Stimulated activated CD8-positive, alpha-beta memory T cell treated with anti-CD3 and anti-CD28 coated beads, Interleukin-2, amount 100 ng/mL, for 48 hours (primary cell): ENCODE data around the gene KCNQ1OT1.

ENCODE experiments used
- DNase-seq, 2 donors: peaks; one replicate each; pipeline ENCODE4 v3.0.0-alpha.2; 2020; ENCODE audit warnings: low read depth in 2 of 2

Gene KCNQ1OT1

DNA sequence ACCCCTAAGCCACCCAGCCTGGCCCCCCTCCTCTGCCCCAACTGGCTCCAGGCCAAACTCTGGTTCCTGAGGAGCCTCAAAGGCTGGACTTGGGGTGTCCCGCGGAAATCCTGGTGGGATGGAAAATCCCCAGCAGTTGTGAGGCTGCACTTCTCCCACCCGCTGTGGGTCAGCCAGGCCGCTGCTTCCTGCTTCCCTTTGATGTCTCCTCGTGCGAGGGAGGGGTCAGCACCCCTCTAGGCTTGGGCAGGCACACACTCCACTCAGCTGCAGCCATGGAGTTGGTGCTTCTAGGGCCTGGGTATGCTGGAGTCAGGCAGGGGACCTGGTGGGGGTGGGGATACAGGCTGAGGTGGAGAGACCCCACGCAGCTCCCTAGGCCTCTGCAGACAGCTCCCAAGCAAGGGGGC is 12.0 kb downstream of the KCNQ1OT1 start:
- no peak for DNase-seq

DNA sequence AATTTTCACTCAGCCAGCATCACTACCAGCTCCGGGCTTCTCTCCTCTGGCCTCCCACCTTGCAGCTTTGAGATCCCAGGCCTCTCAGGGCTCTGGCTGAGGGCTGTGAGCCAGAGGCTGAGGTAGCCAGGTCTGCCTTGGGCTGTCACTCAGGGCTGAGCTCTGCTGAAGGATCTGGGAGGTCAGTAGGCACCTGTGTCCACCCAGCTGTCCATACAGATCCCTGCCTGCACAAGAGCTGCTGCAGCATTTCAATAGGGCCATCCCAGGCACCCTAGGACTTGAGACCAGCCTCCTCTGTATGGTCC is 12.6 kb downstream of the KCNQ1OT1 start:
- DNase-seq: no peak

DNA sequence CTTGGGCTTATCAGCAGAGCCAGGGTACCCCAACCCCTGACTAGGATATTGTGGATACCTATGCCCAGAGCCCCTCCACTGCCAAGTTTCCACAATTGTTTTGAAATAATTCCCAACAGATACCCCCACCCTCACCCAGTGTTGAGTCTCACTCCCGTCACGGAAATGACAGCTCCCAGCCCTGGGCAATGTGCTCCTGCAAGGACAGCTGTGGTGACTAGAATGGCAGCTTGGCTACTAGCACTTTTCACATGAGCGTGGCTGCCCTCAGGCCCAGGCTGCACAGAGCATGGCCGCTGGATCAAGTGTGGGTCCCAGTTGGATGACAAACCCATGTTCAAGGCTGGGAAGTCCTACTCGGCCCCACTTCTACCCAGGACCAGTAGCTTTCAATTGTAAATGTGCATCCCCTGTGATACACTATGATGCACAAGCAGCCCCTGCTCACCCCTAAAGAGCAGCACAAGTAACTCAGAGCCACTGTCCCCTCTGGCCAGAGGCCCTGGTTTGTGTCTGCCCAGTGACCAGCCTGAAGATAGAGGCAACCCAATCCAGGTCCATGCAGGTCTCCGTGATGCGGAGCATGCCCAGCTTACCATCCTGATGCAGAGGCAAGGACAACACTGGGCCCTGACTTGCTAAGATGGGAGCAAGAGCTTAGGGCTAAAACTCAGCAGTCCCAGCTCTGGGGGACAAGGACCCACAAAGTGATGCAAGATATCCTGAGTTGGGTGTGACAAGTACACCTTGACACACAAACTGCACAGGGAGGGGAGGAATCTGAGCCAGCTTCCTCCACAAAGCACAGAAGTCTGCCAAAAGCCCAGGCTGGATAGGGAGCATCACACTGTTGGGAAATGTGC is 13.2 kb downstream of the KCNQ1OT1 start:
- no peak for DNase-seq

DNA sequence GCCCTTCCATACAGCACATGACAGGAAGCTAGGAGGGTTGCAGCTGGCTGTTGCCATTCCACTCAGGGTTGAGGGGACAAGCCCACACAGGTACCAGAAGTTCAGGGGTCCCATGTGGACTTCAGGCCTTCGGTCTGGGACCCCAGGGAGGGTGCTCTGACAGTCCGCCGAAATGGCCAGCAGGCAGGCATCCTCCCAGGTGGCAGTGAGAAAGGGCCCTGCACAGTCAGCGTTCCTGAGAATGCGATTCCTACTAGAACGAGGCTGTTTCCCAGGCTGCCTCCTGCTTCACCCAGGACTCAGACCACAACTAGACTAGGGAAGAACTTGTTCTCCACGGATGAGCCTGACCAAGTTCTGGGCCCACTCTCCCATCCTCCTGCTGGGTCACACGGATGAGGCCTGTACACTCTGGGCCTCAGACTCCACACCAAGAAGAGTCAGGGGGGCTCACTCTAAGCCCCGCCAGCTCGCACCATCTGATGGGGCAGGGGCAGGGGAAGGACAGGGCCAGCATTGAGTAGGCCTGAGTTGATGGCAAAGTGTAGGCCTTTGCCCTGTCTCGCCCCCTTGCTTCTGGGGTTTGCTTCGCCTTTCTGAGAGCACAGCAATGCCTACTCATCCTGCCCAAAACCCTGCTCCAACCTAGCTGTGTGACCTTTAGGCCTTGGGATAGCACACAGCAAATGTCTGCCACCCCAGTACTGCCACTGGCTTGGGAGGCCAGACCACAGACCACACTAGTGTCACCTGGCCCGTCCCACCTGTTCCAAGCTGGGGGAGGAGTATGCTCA is 14.0 kb downstream of the KCNQ1OT1 start:
- DNase-seq: no peak

DNA sequence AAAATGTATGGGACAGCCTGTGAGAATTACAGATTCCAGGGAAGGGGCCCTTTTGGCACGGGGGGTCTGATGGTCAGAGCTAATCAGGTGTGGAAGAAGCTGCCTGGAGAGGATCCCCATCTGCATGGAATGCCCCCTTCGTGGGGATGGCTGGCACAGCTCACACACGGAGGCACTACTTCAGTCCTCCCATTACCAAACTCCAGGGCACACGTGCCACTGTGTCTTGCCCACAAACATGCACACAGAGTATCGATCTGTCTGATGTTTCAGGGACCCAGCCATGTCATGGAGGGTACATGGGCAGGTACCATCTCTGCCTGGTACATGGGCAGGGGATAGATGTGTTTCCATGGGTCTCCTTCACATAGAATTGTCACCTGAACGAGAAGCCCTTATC is 14.7 kb downstream of the KCNQ1OT1 start:
- no peak for DNase-seq

DNA sequence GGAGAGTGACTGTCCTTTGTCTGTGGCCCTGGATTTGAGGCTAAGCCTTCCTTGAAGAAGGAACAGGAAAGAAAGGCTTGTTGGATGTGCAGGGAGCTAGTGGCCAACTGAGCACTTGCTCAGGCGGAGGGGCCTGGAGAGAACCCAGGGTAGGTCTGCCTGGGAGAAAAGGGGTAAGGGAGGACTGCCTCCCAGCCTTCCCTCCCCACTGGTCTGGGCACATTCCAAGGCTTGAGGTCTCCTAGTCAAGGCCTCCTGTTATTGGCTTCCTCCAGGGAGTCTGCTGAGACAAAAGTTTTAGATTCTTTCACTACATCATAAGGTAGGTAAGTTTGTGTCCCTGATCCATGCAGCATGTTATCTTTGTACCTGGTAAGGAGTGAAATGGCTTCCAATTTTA is 15.2 kb downstream of the KCNQ1OT1 start:
- DNase-seq: no peak

DNA sequence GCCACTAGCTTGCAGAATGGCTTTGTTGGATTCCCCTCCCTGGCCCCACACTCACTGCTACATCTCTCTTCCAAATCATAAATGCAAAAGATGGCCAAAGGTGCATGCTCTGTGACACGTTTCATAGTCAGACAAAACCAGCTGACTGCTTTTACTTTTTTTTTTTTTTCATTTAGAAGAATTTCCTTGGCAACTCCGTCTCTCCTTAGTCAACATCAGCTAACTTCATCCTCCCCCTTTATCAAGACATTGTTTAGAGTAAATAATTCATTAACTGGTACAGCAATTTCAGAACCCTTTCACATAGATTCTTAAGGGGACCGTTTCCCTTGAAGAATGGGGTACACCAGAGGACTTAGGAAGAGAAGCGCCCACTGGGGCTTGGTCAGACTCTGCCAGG is 16.0 kb downstream of the KCNQ1OT1 start:
- no peak for DNase-seq

DNA sequence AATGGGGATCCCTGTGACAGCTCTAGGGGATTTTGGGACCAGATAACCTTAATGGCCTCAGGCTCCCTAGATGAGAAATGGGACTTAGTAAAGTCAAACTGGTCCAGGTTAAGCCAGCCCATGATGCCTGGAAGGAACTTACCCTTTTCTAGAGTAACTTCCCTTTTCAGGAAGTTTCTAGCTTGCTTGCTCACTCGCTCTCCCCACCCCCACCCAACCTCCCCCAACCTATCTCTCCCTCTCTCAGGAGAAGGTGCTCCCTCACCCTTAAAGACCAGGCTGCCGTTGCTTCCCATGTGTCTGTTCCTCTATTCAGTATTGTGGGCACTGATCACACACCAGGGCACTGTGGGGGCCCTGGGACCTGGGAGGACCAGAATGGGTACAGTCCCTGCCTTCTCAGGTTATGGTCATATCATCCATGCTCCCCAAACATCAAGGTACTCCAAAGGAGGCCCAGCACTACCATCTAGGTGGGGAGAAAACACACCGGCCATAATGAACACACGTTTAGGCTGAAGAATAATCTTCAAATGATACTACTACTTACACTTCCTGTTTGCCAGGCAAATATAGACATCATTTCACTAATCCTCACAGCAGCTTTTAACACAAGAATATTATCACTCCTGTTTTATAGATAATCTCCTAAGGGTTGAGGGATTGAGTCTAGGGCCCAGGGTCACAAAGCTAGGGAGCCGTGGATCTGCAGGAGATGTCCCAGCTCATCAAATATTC is 18.2 kb downstream of the KCNQ1OT1 start:
- no peak for DNase-seq

DNA sequence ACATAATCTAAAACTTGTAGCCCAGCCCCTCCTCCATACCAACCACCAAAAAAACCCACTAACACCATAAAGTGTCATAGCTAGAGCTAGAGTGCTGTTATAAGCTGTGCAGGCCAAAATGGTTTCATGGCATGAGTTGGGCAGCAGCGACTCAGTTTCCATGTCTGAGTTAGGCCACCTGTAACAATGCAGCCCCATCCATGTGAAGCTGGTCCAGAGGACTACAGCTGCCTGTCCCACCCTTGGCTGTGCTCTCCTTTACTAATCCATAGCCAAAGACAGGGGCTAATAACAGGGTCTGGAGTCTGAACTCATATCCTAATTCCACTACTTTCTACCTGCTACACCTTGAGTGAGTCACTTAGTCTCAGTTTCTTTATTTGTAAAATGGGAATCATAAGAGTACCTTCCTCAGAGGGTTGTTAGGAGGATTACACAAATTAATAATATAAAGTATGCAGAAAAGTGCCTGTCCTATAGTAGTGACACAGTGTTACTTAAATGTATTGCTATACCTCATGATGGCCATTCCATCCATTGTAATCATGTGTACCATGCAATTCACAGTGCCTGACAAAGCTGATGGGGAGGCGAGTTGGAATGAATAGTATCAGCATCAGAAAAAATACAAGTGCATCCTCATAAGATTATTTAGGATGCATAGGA is 20.6 kb downstream of the KCNQ1OT1 start:
- DNase-seq: no peak

DNA sequence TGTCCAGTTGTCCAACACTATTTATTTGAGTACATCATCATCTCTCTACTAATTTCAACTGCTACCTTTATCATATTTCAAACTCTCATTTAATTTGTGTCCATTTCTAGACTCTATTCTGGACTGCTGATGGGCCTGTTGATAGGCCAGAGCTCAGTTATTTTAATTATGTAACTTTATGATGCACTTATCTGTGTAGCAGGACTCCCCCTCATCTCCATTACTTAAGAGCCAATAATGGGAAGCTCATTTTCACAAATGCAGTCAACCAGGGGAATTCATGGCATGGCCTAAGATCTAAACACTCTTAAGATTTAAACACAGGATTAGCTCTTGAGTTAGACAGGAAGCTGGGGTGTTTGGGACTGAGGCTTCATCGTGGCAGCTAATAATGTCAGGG is 21.4 kb downstream of the KCNQ1OT1 start:
- no peak for DNase-seq

DNA sequence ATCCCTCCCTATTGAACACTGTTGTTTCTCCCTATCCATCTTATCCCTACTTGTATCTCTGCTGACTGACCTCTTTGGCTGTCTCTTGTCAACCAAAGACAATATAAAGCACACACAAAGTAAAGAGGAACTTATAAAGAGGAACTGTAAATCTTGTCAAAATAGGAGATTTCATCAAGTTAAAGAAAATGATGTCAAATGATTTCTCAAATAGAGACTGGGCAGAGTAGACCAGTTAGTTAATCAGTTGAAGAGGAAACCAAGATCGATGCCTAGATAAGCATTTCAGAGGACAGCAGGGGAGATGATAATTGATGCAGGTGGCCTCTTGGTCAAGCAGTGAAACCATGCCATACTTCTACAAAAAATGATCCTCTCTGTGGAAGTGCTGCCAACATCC is 22.7 kb downstream of the KCNQ1OT1 start:
- no peak for DNase-seq

DNA sequence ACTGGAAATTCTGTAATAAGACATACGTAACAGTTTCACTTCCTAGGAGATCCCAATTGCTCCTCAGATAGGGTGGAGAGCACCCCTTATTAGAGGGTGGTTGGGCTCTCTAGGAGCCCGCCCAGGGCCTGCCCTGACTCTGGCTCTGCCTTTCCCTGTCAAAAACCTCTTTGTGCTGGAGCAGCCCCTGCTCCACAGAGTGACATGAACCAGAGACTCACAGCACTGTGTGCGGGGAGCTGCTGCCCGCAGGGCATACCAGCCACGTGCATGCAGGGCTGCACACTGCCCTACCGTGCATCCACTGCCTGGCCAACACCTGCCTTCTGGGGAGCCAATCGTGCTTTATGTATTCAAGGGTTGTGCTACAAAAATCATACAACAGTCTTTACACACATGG is 24.3 kb downstream of the KCNQ1OT1 start:
- no peak for DNase-seq

DNA sequence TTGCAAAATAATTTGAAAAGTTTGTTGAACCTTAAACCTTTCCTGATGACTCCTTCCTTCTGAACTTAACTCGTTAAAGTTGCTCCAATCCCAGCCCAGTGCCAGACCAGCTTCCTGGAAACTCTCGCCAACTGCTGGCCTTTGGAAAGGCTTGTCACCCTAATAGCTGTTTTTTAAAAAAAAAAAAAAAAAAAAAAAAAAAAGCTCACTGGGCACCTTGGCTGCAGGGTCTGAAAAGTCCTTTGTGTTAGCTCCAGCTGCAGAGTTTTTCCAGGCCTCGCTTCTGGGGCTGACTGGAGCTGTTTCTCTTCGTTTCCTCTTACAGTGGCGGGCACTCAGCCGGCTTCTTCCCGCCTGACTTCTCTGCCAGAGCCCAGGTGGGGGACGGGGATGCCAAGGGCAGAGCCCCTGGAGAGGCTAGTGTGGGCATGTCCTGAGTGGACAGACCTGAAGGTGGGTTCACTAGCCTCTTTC is 25.1 kb downstream of the KCNQ1OT1 start:
- no peak for DNase-seq

DNA sequence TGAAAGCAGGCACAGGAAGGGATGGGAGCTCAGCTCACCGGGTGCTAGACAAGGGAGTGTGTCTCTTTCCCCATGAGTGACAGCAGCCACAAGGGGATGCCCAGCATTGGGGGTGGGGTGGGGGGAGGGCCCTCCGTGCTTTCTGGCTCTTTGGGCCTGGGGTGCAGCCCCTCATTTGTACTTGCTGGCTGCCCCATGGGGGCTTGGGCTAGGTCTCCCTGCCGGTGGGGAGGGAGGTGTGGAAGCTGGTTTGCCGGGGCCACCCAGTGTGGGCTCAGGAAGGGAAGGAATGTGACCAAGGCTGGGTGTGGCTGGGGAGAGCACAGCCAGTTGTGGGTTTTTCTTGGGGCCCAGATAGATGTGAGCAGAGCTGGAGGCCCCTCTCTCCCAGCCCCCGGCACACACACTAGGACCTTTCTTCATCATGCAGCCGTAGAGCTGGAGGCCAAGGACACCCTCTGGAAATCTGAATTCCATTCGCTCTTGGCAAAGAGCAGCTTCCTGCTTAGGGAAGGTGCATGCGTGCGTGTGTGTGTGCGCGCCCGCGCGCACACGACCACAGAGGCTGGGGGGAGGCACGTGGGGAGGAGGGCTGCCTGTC is 25.8 kb downstream of the KCNQ1OT1 start:
- DNase-seq: no peak

DNA sequence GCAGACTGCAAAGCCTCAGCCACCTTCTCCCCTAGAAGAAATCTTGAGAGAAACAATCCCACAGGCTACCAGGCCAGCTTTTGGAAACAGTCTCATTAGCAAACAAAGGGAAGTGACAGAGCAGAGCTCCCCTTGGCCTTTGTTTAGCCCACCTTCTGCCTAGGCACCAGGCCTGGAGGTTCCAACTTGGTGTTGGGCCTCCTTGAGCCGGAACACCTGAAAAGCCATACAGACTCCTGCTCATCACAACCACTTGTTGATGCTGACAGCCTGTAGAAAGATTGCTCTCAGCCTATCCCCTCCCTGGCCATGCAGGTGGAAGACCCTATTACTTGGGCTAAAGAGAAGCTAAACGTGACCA is 26.6 kb downstream of the KCNQ1OT1 start:
- no peak for DNase-seq

DNA sequence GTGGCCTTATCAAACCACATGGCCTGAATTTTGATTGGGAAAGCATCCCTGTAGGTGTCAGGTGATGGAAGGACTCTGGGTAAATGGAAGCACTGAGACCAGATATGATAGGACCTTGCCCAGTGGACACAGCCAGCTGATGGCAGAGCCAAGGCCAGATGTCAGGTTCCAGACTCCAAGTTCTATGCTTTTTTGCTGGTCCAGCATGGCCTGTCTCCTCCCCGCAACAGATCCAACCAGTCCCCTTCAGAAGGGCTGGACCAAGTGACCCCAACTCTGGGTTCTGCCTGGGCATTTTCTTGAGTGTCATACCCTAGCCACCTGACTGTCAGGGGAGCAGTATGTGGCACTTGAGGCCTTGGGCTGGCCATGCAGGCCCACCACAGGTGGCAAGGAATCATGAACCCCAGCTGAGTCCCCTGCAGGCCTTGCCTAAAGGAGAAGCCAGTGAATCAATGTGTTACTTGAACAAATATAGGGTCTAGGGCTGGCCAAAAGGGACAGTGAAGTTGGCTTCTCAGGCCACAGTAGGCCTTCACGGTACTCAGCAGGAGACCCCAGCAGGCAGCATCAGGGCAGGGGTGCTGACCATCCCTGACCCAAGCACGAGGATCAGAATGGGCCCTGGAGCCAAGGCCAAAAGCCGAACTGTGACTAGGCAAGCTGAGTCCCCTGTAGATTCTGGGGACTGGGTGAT is 27.1 kb downstream of the KCNQ1OT1 start:
- no peak for DNase-seq

DNA sequence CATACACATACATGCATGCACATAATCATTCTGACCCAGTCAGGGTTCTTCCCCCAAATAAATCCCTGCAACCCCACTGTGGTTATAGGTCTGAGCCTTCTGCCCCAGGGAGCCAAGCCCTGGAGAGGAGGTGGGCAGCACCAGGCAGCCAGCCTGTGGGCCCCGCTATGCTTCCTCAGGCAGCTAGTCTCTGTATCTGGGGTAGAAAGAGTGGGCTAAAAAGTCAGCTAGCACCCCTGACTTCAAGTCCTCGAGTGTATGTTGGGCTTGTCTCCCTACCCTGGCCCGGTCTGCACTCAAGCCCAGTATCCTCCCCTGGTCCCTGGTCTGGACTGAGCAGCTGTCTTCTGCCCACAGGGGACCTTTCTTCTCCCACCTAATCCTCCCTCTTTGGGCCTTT is 28.0 kb downstream of the KCNQ1OT1 start:
- no peak for DNase-seq

DNA sequence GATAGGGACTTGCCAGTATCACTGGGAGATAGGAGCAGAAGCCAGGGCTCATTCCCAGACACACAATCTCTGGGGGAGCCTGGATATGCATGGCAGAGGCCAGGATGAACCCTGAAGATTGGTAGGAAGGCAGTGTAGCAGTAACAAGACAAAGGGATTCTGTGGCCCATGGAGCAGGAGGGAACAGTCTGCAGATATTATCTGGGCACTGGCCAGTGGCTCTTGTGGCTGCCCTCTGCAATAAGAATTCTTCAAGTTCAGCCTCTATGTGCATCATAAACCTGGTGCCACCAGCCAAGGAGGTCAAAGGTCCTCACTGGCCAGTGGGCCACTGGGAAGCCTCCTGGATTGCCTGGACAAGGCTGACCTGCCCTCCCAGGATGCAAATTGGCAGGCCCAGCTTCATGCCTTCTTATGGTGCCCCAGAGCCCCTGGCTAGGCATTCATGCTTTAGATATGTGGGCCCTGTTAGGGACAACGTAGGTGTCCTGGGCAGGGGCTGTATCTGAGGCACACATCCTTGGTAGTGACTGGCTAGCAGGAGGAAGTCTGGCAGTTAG is 29.2 kb downstream of the KCNQ1OT1 start:
- DNase-seq: no peak

DNA sequence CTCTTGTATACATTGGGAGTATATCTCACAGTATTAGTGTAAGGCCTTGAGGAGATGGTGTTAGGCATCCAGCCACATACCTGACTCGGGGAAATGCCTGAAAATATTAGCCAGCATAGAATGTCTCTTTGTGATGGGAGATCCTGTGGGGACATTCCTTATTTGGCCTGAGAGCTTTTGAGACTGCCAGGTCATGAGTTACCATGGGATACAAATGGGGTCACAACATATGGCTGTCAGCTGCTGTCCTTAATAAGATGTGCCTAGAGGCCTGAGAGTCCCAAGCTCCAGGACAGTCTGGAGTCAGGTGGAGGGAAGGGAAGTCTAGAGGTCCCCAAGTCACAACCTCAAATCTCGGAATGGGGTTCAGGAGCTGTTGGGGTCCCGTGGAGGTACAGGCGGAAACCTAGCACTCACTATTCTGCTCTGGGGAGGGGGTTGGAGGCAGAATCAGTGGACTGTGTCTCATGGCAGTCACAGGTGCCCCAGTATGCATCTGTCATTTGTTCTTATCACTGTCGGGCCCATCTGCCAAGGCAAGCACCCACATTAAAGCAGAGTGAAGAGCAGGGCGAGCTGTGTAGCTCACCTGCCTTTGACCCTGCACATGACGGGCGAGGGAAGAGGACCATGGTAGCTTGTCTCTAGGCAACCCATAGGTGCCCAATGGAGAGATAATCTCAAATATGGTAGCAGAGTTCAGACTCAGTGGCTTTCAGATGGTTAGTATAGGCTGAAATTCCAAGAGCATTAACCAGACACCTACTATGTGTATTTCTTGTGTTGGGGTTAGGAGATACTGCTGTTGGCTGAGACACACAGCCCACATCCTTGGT is 29.9 kb downstream of the KCNQ1OT1 start:
- no peak for DNase-seq

DNA sequence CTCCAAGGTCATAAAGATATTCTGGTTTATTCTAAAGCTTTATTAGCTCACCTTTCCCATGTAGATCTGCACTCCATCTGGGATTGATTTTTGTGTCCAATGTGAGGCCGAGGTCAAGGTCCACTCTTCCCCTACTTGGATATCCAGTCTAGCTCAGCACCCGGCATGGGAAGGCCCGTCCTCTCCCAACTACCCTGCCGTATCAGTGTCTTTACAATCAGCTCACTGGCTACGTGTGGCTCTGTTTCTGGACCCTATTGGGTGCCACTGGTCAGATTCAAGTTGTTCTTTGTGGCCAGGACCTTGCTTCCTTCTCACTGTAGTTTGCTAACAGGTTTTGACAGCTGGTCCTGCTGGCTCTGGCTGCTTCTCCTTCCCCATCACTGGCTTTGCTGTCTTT is 30.9 kb downstream of the KCNQ1OT1 start:
- DNase-seq: no peak
